ENCODE measurements around the gene SYCE3.

DNA sequence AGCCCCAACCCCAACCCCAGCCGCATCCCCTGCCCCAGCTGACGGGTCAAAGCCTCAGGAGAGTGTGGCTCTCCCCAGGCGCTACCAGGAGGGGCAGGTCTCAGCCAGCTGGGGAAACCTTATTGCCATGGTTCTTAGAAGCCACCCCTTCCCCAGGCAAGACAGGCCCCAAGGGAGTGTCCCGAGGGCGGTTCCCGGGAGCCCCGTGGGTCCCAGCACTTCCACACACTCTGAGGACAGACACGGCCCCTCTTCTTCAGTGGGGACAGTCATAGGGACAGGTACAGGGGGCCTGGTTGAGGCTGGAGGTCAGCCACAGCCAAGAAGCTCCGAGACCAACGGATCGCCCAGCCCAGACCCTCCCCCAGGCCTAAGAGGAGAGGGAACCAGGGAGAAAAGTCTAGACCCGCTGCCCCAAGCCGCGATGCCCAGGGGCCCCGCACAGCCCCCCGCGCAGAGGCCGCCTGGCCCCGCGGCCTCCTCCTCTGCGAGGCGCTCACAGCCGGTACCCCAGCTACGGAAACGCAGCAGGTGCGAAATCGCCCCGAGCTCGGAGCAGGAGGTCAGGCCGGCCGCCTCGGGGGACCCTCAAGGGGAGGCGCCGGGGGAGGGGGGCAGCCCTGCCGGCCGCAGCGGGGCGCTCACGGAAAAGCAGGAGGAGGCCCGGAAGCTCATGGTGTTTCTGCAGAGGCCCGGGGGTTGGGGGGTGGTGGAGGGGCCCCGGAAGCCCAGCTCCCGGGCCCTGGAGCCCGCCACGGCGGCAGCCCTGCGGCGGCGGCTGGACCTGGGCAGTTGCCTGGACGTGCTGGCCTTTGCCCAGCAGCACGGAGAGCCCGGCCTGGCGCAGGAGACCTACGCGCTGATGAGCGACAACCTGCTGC, 14.4 kb downstream of the SYCE3 start:
- TF ChIP-seq, protein P1, sequence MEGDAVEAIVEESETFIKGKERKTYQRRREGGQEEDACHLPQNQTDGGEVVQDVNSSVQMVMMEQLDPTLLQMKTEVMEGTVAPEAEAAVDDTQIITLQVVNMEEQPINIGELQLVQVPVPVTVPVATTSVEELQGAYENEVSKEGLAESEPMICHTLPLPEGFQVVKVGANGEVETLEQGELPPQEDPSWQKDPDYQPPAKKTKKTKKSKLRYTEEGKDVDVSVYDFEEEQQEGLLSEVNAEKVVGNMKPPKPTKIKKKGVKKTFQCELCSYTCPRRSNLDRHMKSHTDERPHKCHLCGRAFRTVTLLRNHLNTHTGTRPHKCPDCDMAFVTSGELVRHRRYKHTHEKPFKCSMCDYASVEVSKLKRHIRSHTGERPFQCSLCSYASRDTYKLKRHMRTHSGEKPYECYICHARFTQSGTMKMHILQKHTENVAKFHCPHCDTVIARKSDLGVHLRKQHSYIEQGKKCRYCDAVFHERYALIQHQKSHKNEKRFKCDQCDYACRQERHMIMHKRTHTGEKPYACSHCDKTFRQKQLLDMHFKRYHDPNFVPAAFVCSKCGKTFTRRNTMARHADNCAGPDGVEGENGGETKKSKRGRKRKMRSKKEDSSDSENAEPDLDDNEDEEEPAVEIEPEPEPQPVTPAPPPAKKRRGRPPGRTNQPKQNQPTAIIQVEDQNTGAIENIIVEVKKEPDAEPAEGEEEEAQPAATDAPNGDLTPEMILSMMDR (conservative IDR thresholded peaks at IDR 0.05; ENCODE audit: low read length): peak; percentile 25
- TF ChIP-seq EZH2phosphoT487 (IDR thresholded peaks at IDR 0.05; ENCODE audit: borderline replicate concordance): no peak

Measured in Loucy (cell line).